Vagina (tissue), 2 donors: ENCODE measurements around the gene KLK13. TPM values are rescaled to one million over a fixed set of nuclear protein-coding genes. Genes with fewer than 3 reads are reported as not detected.

Experiments
- DNase-seq, 2 donors: peaks; one replicate each; pipeline ENCODE4 v3.0.0-alpha.2; 2017; ENCODE audit errors: extremely low spot score in 2 of 2
- H3K27ac ChIP-seq: fragments of 200-600 bp; sonication (generic); one replicate; pipeline ENCODE4 v1.5.1; 2019
- H3K27me3 ChIP-seq: fragments of 200-600 bp; sonication (generic); one replicate; pipeline ENCODE4 v1.5.1; 2019
- H3K36me3 ChIP-seq, 2 donors: fragments of 200-600 bp; sonication (generic); one replicate each; pipeline ENCODE4 v1.5.1; 2017 to 2019
- H3K4me1 ChIP-seq: fragments of 200-600 bp; sonication (generic); one replicate; pipeline ENCODE4 v1.5.1; 2019
- H3K4me3 ChIP-seq, 2 donors: fragments of 200-600 bp; sonication (generic); 1 replicate in 1 of 2; 2 replicates in 1 of 2; pipeline ENCODE4 v1.5.1; 2016 to 2019
- H3K9me3 ChIP-seq: fragments of 200-600 bp; sonication (generic); one replicate; pipeline ENCODE4 v1.5.1; 2019
- POLR2A ChIP-seq, 2 donors: fragments of 450-650 bp; IDR thresholded peaks; one replicate each; pipeline ENCODE4 v1.6.1; 2017; ENCODE audit warnings: antibody characterized with exemption in 2 of 2, mild to moderate bottlenecking in 2 of 2, moderate library complexity in 2 of 2
- POLR2AphosphoS5 ChIP-seq, 2 donors: sonication (generic); formaldehyde crosslinking; IDR thresholded peaks; one replicate each; pipeline ENCODE4 v1.9.0; 2017; ENCODE audit warnings: antibody characterized with exemption in 2 of 2, mild to moderate bottlenecking in 2 of 2, low read depth in 1 of 2; ENCODE audit not compliant: insufficient read depth in 1 of 2
- intact Hi-C: fragments of 100-400 bp; cut with DNase I; formaldehyde crosslinking; loops from one replicate; pipeline ENCODE4 v1.15.1; 2023
- total RNA-seq: library from RNA; depleted of rRNA; stranded (reverse); fragments of >200 nt; gene quantifications from one replicate; pipeline ENCODE4 v1.2.3, GENCODE V29; 2016
- TF ChIP-seq, protein P1 (sequence below), 3 experiments: fragments of 450-650 bp in 2 of 3; fragments of 200-600 bp in 1 of 3; sonication (generic) in 1 of 3; IDR thresholded peaks; one replicate each; pipeline ENCODE4 v1.5.1; 2017 to 2019; ENCODE audit warnings: antibody characterized with exemption in 3 of 3, mild to moderate bottlenecking in 2 of 3, moderate library complexity in 2 of 3

The KLK13 gene
- total RNA-seq, 1 donor from 2014 or later: 31.2 TPM

DNA sequence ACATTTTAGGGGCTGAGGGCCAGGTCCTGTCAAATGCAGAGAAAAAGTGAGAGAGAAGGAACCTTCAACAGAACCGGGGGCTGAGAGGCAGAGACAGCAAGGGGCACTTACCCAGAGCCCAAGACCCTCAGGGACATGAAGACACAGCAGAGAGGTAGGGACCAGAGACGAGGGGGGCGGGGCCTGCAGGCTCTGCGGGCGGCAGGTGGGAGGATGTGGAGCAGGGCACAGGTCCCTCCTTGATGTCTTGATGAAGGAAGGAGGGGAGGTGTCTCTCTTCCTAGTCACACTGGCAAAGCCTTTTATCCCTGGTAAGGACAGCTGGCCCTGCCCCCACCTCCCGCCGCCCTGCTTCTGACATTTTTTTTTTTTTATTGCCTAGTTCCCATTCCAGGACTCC, 17.7 kb upstream of the KLK13 start, which contains the start of gene KLK14:
KLK14 (minus strand) TSS at position 277 of the 400 bp plus-strand sequence; CDS start at position 4, 273 bp downstream.
- Histone ChIP-seq H3K4me1 (no peaks in the 10 kb centered on the region), H3K27ac (no peak within 1 kb of the TSS), H3K36me3 (no peaks in the 10 kb centered on the region), H3K9me3 (no peaks in the 10 kb centered on the region), H3K4me3 (no peak within 1 kb of the TSS), H3K27me3 (no peaks in the 10 kb centered on the region)
- intact Hi-C loops: no loop called here
- no peak for DNase-seq
- TF ChIP-seq, protein P1, sequence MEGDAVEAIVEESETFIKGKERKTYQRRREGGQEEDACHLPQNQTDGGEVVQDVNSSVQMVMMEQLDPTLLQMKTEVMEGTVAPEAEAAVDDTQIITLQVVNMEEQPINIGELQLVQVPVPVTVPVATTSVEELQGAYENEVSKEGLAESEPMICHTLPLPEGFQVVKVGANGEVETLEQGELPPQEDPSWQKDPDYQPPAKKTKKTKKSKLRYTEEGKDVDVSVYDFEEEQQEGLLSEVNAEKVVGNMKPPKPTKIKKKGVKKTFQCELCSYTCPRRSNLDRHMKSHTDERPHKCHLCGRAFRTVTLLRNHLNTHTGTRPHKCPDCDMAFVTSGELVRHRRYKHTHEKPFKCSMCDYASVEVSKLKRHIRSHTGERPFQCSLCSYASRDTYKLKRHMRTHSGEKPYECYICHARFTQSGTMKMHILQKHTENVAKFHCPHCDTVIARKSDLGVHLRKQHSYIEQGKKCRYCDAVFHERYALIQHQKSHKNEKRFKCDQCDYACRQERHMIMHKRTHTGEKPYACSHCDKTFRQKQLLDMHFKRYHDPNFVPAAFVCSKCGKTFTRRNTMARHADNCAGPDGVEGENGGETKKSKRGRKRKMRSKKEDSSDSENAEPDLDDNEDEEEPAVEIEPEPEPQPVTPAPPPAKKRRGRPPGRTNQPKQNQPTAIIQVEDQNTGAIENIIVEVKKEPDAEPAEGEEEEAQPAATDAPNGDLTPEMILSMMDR (IDR thresholded peaks at IDR 0.05): no peak
- TF ChIP-seq POLR2A (IDR thresholded peaks at IDR 0.05): no peak
- TF ChIP-seq POLR2AphosphoS5 (IDR thresholded peaks at IDR 0.05; ENCODE audit: insufficient read depth in 1 of 2, low read depth in 1 of 2): no peak

DNA sequence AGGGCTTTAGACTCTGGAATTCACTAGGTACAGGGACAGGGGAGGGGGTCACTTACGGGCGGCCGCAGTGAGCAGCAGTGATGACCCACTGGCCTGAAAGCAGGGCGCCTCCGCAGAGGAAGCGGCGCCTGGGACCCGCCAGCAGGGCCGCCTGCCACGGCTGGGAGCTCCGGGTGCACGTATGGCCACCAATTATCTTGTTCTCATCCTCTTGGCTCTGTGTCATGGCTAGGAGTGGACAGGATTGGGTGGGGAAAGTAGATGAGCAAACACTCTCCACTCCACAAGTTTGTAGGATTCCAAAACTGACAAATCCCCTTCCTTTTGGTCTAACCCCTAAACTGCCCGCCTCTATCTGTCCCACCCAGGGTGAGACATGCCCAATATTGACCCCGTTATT, 16.6 kb upstream of the KLK13 start:
- H3K9me3 ChIP-seq: no peaks in the 10 kb centered on the region
- no peaks in the 10 kb centered on the region for H3K36me3 ChIP-seq
- no peaks in the 10 kb centered on the region for H3K4me1 ChIP-seq
- TF ChIP-seq POLR2AphosphoS5 (IDR thresholded peaks at IDR 0.05; ENCODE audit: insufficient read depth in 1 of 2, low read depth in 1 of 2) (no peak), POLR2A (IDR thresholded peaks at IDR 0.05) (no peak)
- TF ChIP-seq, protein P1 (IDR thresholded peaks at IDR 0.05): no peak
- H3K4me3 ChIP-seq: no peak overlapping the region
- intact Hi-C loops: no loop called here
- H3K27me3 ChIP-seq: no peaks in the 10 kb centered on the region
- no peak overlapping the region for H3K27ac ChIP-seq
- DNase-seq: no peak

DNA sequence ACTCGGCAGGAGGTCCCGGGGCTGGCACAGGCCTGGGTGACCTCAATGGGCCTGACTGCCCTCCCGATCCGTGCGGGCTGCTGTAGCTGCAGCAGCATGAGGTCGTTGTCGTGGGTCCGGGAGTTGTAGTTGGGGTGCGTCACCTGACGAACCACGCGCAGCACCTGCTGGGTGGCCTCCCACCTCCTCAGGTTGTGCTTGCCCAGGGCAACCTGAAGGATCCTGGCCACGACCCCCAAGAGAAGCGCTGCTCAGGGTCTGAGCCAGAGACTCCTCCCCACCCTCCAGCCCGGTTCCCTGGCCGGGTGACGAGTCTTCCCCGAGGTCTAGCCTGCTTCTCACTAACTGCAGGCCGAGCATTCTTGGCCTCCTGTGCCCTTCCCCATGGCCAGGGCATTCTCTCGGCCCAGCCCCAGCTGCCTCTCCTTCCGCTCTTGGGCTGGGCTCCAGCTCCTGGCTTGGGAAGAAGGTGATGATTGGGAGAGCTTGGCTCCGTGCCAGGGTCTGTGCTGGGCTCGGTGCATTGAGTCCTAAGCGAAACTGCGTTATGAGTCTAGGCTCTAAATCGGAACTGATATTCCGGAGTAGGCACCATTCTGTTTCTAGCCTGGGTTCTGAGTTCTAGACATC, 14.7 kb upstream of the KLK13 start:
- Histone ChIP-seq H3K36me3 (no peaks in the 10 kb centered on the region), H3K4me1 (no peaks in the 10 kb centered on the region), H3K9me3 (no peaks in the 10 kb centered on the region), H3K27ac (no peak overlapping the region), H3K27me3 (no peaks in the 10 kb centered on the region), H3K4me3 (no peak overlapping the region)
- no peak for DNase-seq
- intact Hi-C loops: no loop called here
- TF ChIP-seq, protein P1 (IDR thresholded peaks at IDR 0.05): no peak
- TF ChIP-seq POLR2A (IDR thresholded peaks at IDR 0.05): no peak
- no peak for TF ChIP-seq POLR2AphosphoS5 (IDR thresholded peaks at IDR 0.05; ENCODE audit: insufficient read depth in 1 of 2, low read depth in 1 of 2)

DNA sequence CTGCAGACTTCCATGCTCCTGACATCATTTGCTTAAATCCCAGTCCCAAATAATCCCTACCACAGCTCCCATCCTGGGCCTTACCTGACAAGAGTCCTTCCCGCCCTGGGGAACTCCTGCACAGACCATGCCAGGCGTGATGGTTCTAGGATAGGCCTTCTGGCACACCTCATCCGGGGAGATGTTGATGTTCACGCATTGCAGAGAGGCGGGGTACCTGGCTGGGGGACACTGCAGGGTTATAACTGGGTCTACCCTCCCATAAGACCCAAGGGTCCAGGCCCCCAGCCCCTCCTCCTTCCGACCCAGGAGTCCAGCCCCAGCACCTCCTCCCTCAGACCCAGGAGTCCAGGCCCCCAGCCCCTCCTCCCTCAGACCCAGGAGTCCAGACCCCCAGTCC, 13.8 kb upstream of the KLK13 start:
- no peaks in the 10 kb centered on the region for H3K27me3 ChIP-seq
- no peaks in the 10 kb centered on the region for H3K36me3 ChIP-seq
- intact Hi-C loops: no loop called here
- H3K27ac ChIP-seq: no peak overlapping the region
- H3K4me1 ChIP-seq: no peaks in the 10 kb centered on the region
- no peak for TF ChIP-seq POLR2AphosphoS5 (IDR thresholded peaks at IDR 0.05; ENCODE audit: insufficient read depth in 1 of 2, low read depth in 1 of 2)
- DNase-seq: no peak
- no peaks in the 10 kb centered on the region for H3K9me3 ChIP-seq
- no peak overlapping the region for H3K4me3 ChIP-seq

DNA sequence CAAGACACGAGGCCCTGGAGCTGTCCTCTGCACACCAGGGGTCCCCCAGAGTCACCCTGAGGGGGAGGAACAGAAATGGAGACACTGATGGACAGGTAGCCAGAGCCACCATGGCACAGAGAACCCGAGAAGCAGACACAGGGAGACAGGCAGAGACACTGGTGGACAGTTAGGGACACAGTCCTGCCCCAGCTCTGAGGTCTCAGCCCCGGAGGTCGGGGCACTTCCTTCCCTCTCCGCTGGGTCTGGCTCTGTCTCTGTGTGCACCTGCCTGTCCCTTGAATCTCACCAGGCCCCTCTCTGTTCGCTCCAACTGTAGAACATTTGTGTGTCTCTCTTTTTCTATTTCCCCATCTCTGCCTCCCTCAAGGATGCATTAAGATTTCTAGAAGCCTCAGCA, 13.2 kb upstream of the KLK13 start:
- H3K36me3 ChIP-seq: no peaks in the 10 kb centered on the region
- H3K4me1 ChIP-seq: no peaks in the 10 kb centered on the region
- no peak for DNase-seq
- no peak overlapping the region for H3K4me3 ChIP-seq
- TF ChIP-seq, protein P1 (IDR thresholded peaks at IDR 0.05): no peak
- H3K27me3 ChIP-seq: no peaks in the 10 kb centered on the region
- no peak overlapping the region for H3K27ac ChIP-seq
- no peaks in the 10 kb centered on the region for H3K9me3 ChIP-seq
- intact Hi-C loops: no loop called here
